Stimulated activated CD4-positive, alpha-beta T cell treated with anti-CD3 and anti-CD28 coated beads, Interleukin-1b, Interleukin-23, amount 100 ng/mL, for 1 hour (primary cell): ENCODE measurements around the gene PLCL2.

ENCODE experiments used
- DNase-seq, 2 donors: peaks; one replicate each; pipeline ENCODE4 v3.0.0-alpha.2; 2020; ENCODE audit warnings: low read depth in 2 of 2

Gene PLCL2

GRCh38 chr3:16884748-16885592 lies at the start of gene PLCL2:
Gene PLCL2, plus strand, starts transcription at chr3:16884955. Its CDS starts 85 bp downstream, at chr3:16885040.
- DNase-seq = peak in 1 of 2 donors; percentile 45

DNA sequence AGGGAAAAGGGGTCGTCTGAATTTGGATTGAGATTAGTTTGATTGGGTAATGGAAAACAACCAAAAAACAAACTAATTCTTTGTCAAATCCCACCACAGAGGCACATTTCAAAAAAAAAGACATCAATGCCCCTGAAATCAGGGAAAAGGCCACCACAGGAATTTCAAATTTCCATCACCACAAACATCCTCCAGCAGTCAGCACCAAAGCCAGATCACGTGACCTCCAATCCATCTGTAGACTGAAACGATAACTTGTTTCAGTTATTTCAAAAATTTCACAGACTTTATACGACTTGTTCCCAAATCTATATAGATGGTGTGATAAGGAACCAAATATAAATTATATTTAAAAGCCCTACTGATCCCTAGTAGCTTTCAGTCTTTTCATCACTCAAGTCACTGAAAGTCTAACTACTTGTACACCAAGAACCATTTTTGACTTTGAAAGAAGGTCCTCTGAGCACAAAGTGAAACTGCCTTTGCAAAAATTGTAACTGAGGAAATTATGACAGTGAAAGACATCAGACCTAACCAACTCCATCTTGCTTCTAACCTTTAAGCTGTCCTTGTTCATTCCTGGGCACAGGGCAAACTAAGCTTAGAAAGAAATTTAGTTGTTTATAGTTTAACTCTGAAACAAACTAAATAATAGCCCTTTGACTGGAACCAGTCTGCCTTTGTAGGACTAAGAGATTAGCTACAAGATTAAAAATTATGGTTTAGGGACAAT lies 48.1 kb upstream of the PLCL2 start:
- DNase-seq = no peak

DNA sequence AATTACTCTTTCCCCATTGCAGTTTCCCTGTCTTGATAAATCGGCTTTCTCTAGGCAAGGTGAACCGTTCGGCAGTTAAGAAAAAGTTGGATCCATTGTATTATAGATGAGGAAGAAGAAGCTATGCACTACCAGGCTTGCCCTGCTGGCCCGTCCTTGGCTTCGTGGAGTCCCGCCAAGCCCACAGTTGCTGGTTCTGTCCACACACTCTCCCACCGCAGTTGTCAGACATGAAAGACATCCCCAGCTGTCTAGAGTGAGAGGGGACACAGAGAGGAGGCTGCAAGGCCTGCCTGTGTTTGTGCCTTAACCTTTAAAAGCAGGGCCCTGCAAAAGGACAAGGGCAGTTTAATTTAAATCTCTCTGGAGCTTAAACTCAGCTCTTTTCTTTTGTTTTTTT lies 47.2 kb upstream of the PLCL2 start:
- DNase-seq = no peak

- DNase-seq = no peak
Measured at GRCh38 chr3:16838561-16838960, 46.2 kb upstream of the PLCL2 start.

DNA sequence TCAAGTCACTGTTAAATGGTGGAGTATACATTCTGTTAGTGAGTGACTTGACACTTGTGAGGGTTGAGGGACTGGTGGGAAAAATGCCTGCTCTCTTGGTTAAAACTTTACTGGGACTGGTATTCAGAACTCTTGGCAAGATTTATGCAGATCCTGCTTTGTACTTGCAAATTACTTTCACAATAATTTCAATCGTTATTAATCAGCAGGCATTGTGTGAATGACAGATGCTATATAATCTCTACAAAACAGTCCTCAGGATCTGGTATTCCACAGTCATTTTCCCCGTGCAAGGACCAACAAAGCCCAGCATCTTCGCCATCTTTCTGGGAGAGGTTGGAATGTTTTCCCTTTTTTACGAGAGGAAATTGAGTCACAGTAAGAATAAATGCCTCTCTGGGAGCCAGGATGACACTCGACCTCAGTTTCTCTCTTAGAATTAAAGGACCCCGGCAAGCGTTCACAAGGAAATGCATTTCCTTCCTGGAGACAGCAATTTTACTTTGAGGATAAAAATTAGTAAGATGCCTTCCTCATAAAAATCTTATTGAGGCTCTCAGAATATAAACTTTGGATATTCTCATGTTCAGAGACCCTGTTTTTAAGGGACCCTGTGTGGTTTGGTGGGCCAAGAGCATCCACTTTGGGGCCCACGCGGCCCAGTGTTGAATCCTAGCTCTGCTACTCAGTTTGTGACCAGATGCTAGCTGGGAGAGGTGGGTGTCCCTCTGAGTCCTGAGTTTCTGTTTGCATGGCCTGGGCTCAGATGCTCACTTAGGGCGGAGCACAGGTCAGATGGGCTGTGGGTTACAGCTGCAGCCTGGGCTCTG lies 45.3 kb upstream of the PLCL2 start:
- no peak for DNase-seq

DNA sequence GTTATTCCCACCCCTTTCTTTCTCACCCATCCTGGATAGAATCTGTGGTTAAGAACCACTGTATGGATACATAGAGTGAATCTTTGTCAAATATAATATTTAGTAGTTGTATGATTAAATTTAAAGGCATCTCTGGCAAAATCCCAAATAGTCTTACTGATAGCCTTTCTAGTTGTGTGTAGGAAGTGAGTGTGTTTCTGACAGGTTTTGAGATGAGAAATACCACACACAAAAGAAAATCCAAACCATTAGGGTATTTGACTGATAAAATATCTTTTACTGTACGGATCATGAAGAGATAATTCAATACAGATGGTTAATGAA lies 44.7 kb upstream of the PLCL2 start:
- no peak for DNase-seq

GRCh38 chr3:16841041-16841753 lies 43.6 kb upstream of the PLCL2 start:
- DNase-seq = no peak

DNA sequence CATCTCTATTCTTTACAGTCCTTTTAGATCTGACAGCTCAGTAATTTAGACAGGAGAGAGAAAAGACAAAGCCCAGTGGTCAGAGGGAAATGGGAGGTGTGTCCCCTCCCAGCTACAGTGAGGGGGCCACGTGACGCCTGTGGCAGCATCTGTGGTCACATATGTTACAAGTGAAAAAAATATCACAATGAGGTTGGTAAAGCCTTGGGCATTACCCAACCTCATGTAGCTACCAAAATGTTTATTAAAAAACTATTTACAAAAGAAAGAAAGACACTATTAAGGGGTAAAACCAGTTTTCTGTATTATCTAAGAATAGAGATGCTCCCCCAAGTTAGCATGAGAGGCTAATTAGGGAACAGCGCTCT lies 42.9 kb upstream of the PLCL2 start:
- no peak for DNase-seq

- peak; percentile 24 to 41 for DNase-seq
Measured at GRCh38 chr3:16842272-16843270, 42.2 kb upstream of the PLCL2 start.

GRCh38 chr3:16844222-16844621 lies 40.5 kb upstream of the PLCL2 start:
- DNase-seq = no peak

DNA sequence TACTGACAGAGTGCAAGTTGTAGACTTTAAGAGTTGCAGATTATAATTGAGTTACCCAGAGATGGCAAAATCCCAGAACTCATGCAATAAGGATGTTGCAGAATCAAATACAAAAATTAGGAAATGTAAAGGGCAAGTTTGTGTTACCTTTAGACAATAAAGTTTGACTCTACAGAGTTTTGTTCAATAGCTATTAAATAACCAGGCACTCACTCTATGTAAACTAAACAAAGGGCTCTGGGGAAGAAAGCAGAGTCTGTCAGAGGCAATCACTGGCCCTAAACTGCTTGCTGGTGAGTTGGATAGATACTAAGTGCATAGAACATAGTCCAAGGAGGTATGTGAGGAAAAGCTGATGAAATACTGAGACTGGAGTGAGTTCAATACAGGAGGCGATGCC lies 40.0 kb upstream of the PLCL2 start:
- DNase-seq = no peak

- no peak for DNase-seq
Measured at GRCh38 chr3:16846373-16847080, 38.2 kb upstream of the PLCL2 start.

DNA sequence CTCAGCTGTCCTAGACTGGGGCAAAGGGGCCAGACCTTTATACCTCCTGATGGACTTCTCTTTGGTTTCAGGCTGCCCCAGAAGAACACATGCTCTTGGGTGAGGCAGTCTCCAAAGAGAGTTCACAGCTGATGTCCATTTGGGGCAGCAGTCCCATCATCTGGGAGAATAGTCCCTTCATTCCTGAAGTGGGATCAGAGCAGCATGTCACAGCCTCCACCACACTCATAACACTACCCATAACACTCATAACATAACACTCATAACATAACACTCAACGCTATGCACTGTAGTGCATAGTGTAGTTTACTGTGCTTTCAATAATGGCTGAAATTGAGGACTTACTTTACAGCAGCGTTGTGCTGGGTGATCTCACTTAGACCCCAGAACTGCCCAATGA lies 36.7 kb upstream of the PLCL2 start:
- DNase-seq = no peak

- DNase-seq = peak; percentile 30 to 34
Measured at GRCh38 chr3:16849229-16849628, 35.5 kb upstream of the PLCL2 start.

- no peak for DNase-seq
Measured at GRCh38 chr3:16849795-16850194, 35.0 kb upstream of the PLCL2 start.

- DNase-seq = no peak
Measured at GRCh38 chr3:16855497-16855896, 29.3 kb upstream of the PLCL2 start.

GRCh38 chr3:16860234-16860633 lies 24.5 kb upstream of the PLCL2 start:
- no peak for DNase-seq

GRCh38 chr3:16861432-16861831 lies 23.3 kb upstream of the PLCL2 start:
- DNase-seq = no peak

- DNase-seq = no peak
Measured at GRCh38 chr3:16864610-16865313, 20.0 kb upstream of the PLCL2 start.
